HCT116 (cell line): ENCODE measurements around the gene THBS3. TPM values are rescaled to one million over a fixed set of nuclear protein-coding genes. Genes with fewer than 3 reads are reported as not detected.

Experiments used
- ATAC-seq: fragments of 200-7000 bp; cut with Tn5 transposase; 2 replicates; pipeline ENCODE4 v1.9.1; 2020; ENCODE audit warnings: mild to moderate bottlenecking, moderate library complexity
- BruUV-seq: library from RNA; stranded (reverse); fragments of 400-500 nt; replicated peaks from 2 replicates; lab custom pipeline; 2021; lab: Mats Ljungman, UMichigan
- CTCF ChIA-PET: fragments of 300-600 bp; sonication (Branson Sonifier 250); formaldehyde crosslinking; loops from one replicate; lab custom pipeline; 2021; ENCODE audit warnings: antibody characterized with exemption; lab: Charles Lee
- POLR2A ChIA-PET: fragments of 300-600, 350-600 bp; sonication (Branson Sonifier 250); formaldehyde crosslinking; loops from one replicate; lab custom pipeline; 2021; ENCODE audit warnings: antibody characterized with exemption; lab: Charles Lee
- RAD21 ChIA-PET, 2 experiments: fragments of 300-600 bp; sonication (Branson Sonifier 250); formaldehyde crosslinking; loops; one replicate each; lab custom pipeline; 2023; ENCODE audit warnings: low total read pairs in 2 of 2; ENCODE audit not compliant: uncharacterized antibody in 2 of 2, unreplicated experiment in 2 of 2, low non-redundant PET in 1 of 2; lab: Charles Lee
- DNase-seq: peaks from one replicate; pipeline ENCODE4 v3.0.0-alpha.2; 2010; ENCODE audit warnings: low read depth, low spot score
- H2AFZ ChIP-seq: fragments of 200-600 bp; shearing (Covaris generic), sonication (generic); 2 replicates; pipeline ENCODE4 v1.6.1; 2017; ENCODE audit warnings: low read depth, mixed run types, mixed read lengths, antibody characterized with exemption, low read length; ENCODE audit not compliant: poor library complexity, severe bottlenecking
- H3K27ac ChIP-seq: 2 replicates; pipeline ENCODE4 v1.5.1; 2012; ENCODE audit warnings: low read depth, low read length
- H3K27me3 ChIP-seq: fragments of 200-600 bp; sonication (generic); 2 replicates; pipeline ENCODE4 v1.6.1; 2016; ENCODE audit warnings: mixed run types, low read length, mixed read lengths; ENCODE audit not compliant: insufficient read depth
- H3K36me3 ChIP-seq, 2 experiments: fragments of 200-500 bp in 1 of 2; fragments of 200-600 bp in 1 of 2; sonication (Bioruptor generic) in 1 of 2; sonication (generic) in 1 of 2; 2 replicates each; pipeline versions ENCODE4 v1.5.1 to v1.6.1; 2014 to 2016; ENCODE audit warnings: low read length in 2 of 2, inconsistent platforms in 1 of 2, mixed read lengths in 1 of 2, mixed run types in 1 of 2; ENCODE audit not compliant: insufficient read depth in 2 of 2, control insufficient read depth in 1 of 2
- H3K4me1 ChIP-seq, 2 experiments: fragments of 200-600 bp in 1 of 2; sonication (generic) in 1 of 2; 2 replicates each; pipeline versions ENCODE4 v1.5.1 to v1.6.1; 2012 to 2017; ENCODE audit warnings: low read length in 2 of 2, inconsistent platforms in 1 of 2, mild to moderate bottlenecking in 1 of 2, mixed read lengths in 1 of 2, mixed run types in 1 of 2, moderate library complexity in 1 of 2; ENCODE audit not compliant: insufficient read depth in 2 of 2, control insufficient read depth in 1 of 2
- H3K4me2 ChIP-seq: fragments of 200-600 bp; sonication (generic); 2 replicates; pipeline ENCODE4 v1.6.1; 2017; ENCODE audit warnings: mixed run types, low read length, mixed read lengths
- H3K4me3 ChIP-seq, 2 experiments: fragments of 200-600 bp in 1 of 2; sonication (generic) in 1 of 2; replicated peaks in 1 of 2; 2 replicates each; pipeline ENCODE4 v1.5.1; 2011 to 2016; ENCODE audit warnings: low read length in 2 of 2, control low read depth in 1 of 2, low read depth in 1 of 2, mild to moderate bottlenecking in 1 of 2, mixed read lengths in 1 of 2, mixed run types in 1 of 2
- H3K79me2 ChIP-seq: fragments of 200-600 bp; sonication (generic); 2 replicates; pipeline ENCODE4 v1.6.1; 2017; ENCODE audit warnings: mild to moderate bottlenecking, mixed run types, low read length, moderate library complexity, mixed read lengths; ENCODE audit not compliant: insufficient read depth
- H3K9ac ChIP-seq: fragments of 200-600 bp; sonication (generic); 2 replicates; pipeline ENCODE4 v1.6.1; 2016; ENCODE audit warnings: low read length, mixed read lengths
- H3K9me2 ChIP-seq: fragments of 200-600 bp; sonication (generic), shearing (Covaris generic); 2 replicates; pipeline ENCODE4 v1.6.1; 2017; ENCODE audit warnings: mixed run types, mild to moderate bottlenecking, moderate library complexity; ENCODE audit not compliant: insufficient read depth
- H3K9me3 ChIP-seq, 2 experiments: fragments of 200-500 bp in 1 of 2; fragments of 200-600 bp in 1 of 2; sonication (Bioruptor generic) in 1 of 2; sonication (generic) in 1 of 2; 2 replicates each; pipeline ENCODE4 v1.6.1; 2014 to 2017; ENCODE audit warnings: low read length in 2 of 2, mixed read lengths in 2 of 2, inconsistent platforms in 1 of 2, low read depth in 1 of 2, mild to moderate bottlenecking in 1 of 2, mixed run types in 1 of 2, moderate library complexity in 1 of 2; ENCODE audit not compliant: control insufficient read depth in 1 of 2, insufficient read depth in 1 of 2
- H4K20me1 ChIP-seq: fragments of 200-600 bp; sonication (generic), shearing (Covaris generic); 2 replicates; pipeline ENCODE4 v1.6.1; 2017; ENCODE audit warnings: mixed run types, mild to moderate bottlenecking, moderate library complexity; ENCODE audit not compliant: insufficient read depth
- ATF3 ChIP-seq: IDR thresholded peaks from 2 replicates; pipeline ENCODE4 v1.6.1; 2012
- EGR1 ChIP-seq: IDR thresholded peaks from 2 replicates; pipeline ENCODE4 v1.6.1; 2012; ENCODE audit warnings: low read depth
- EZH2 ChIP-seq: fragments of 200-600 bp; sonication (generic); IDR thresholded peaks from 2 replicates; pipeline ENCODE4 v1.6.1; 2017; ENCODE audit warnings: antibody characterized with exemption, mixed run types
- EZH2phosphoT487 ChIP-seq: fragments of 200-600 bp; IDR thresholded peaks from 2 replicates; pipeline ENCODE4 v1.6.1; 2018; ENCODE audit warnings: antibody characterized with exemption, borderline replicate concordance
- JUND ChIP-seq: IDR thresholded peaks from 2 replicates; pipeline ENCODE4 v1.6.1; 2012
- MAX ChIP-seq: IDR thresholded peaks from 2 replicates; pipeline ENCODE4 v1.6.1; 2012
- POLR2A ChIP-seq: IDR thresholded peaks from 2 replicates; pipeline ENCODE4 v1.7.0; 2011; ENCODE audit warnings: borderline replicate concordance; ENCODE audit not compliant: insufficient read depth, insufficient read length; ENCODE audit errors: extremely low read depth
- RAD21 ChIP-seq: IDR thresholded peaks from 2 replicates; pipeline ENCODE4 v1.6.1; 2012; ENCODE audit warnings: low read depth, mild to moderate bottlenecking
- REST ChIP-seq: IDR thresholded peaks from 2 replicates; pipeline ENCODE4 v1.6.1; 2012; ENCODE audit warnings: low read depth
- SRF ChIP-seq: IDR thresholded peaks from 2 replicates; pipeline ENCODE4 v1.6.1; 2012; ENCODE audit warnings: low read depth
- ZBTB33 ChIP-seq: IDR thresholded peaks from 2 replicates; pipeline ENCODE4 v1.6.1; 2011; ENCODE audit warnings: mild to moderate bottlenecking, low read length, moderate library complexity; ENCODE audit not compliant: insufficient replicate concordance; ENCODE audit errors: extremely low read depth
- intact Hi-C: fragments of 100-400 bp; cut with micrococcal nuclease; formaldehyde crosslinking; loops from 2 replicates; pipeline ENCODE4 v1.10.0; 2022
- total RNA-seq: library from RNA; stranded (reverse); gene quantifications from one replicate; pipeline ENCODE4 v1.2.1, GENCODE V29; 2021; ENCODE audit not compliant: unreplicated experiment

THBS3 gene
- total RNA-seq, 1 experiment from 2014 or later = 15.9 TPM

- RAD21 ChIA-PET = no interaction called here
- Histone ChIP-seq H2AFZ (no peak overlapping the region), H3K27ac (no peak overlapping the region), H3K36me3 (peaks cover 3 to 17% of the 10 kb centered on the region in 2 experiments; a peak in 2 of 4 replicates), H3K4me1 (peaks cover 3% of the 10 kb centered on the region in 2 experiments; a peak in 3 of 4 replicates), H4K20me1 (no peaks in the 10 kb centered on the region), H3K27me3 (no peaks in the 10 kb centered on the region), H3K9me3 (no peaks in the 10 kb centered on the region), H3K9ac (no peak overlapping the region), H3K9me2 (no peaks in the 10 kb centered on the region), H3K79me2 (peaks cover 1% of the 10 kb centered on the region; the same call in 1 of the 2 replicates), H3K4me3 (no peak overlapping the region), H3K4me2 (no peak overlapping the region)
- BruUV-seq = no TSS peak
- POLR2A ChIA-PET = no interaction called here
- CTCF ChIA-PET = no interaction called here
- no peak for DNase-seq
- TF ChIP-seq JUND (no peak), EZH2 (no peak), SRF (no peak), ZBTB33 (no peak), MAX (no peak), EZH2phosphoT487 (no peak), RAD21 (no peak), ATF3 (no peak), EGR1 (no peak), REST (no peak), POLR2A (no peak)
- no peak for ATAC-seq
- intact Hi-C loops = no loop called here
Observed at GRCh38 chr1:155200920-155201319, 6.8 kb downstream of the THBS3 start.
